A549 (cell line): ENCODE results near the gene TAOK3. TPM values are rescaled to one million over a fixed set of nuclear protein-coding genes. Genes with fewer than 3 reads are reported as not detected.

Experiments used
- ATAC-seq, 2 experiments: fragments of 200-7000 bp in 1 of 2; fragments of >200 bp in 1 of 2; cut with Nextera tagmentation in 1 of 2; cut with Tn5 transposase in 1 of 2; 3 replicates each; pipeline versions ENCODE4 v1.8.0 to v1.9.1; 2018 to 2020; ENCODE audit warnings: mild to moderate bottlenecking in 1 of 2, moderate library complexity in 1 of 2
- CTCF ChIA-PET: fragments of 300-600 bp; sonication (Branson Sonifier 250); formaldehyde crosslinking; extraction: SDS; loops from one replicate; lab custom pipeline; 2021; ENCODE audit warnings: antibody characterized with exemption, inconsistent platforms; lab: Yijun Ruan, JAX
- POLR2A ChIA-PET: fragments of 350-600 bp; formaldehyde crosslinking; extraction: SDS; loops from one replicate; lab custom pipeline; 2021; ENCODE audit warnings: antibody characterized with exemption, inconsistent platforms; lab: Yijun Ruan, JAX
- DNase-seq, 2 experiments: peaks; one replicate each; pipeline versions ENCODE4 v3.0.0 to v3.0.0-alpha.2; 2011 to 2016; ENCODE audit warnings: low read depth in 1 of 2, low spot score in 1 of 2
- FAIRE-seq: peaks from 2 replicates; lab custom pipeline; 2011; peaks lifted over from hg19 to GRCh38; lab: Jason Lieb, UNC
- H3K27ac ChIP-seq, 2 experiments: fragments of >200 bp; sonication (Bioruptor Twin); formaldehyde crosslinking; 3 replicates each; pipeline ENCODE4 v1.5.1; 2016 to 2017
- H3K4me1 ChIP-seq: fragments of >200 bp; sonication (Bioruptor Twin); formaldehyde crosslinking; 3 replicates; pipeline ENCODE4 v1.6.1; 2016
- H3K4me2 ChIP-seq: fragments of >200 bp; sonication (Bioruptor Twin); formaldehyde crosslinking; 3 replicates; pipeline ENCODE4 v1.6.1; 2016
- H3K4me3 ChIP-seq: fragments of >200 bp; sonication (Bioruptor Twin); formaldehyde crosslinking; 3 replicates; pipeline ENCODE4 v1.5.1; 2016
- H3K9me3 ChIP-seq: fragments of >200 bp; sonication (Bioruptor Twin); formaldehyde crosslinking; 3 replicates; pipeline ENCODE4 v1.6.1; 2016
- BHLHE40 ChIP-seq: IDR thresholded peaks from 2 replicates; pipeline ENCODE4 v1.6.1; 2012; ENCODE audit warnings: low read depth, low read length, inconsistent platforms
- CEBPB ChIP-seq, 2 experiments: fragments of >200 bp in 1 of 2; sonication (Bioruptor Twin) in 1 of 2; formaldehyde crosslinking in 1 of 2; IDR thresholded peaks; 2 replicates each; pipeline ENCODE4 v1.6.1; 2012 to 2016
- ESRRA ChIP-seq: fragments of 150-350 bp; IDR thresholded peaks from 2 replicates; pipeline ENCODE4 v1.6.1; 2014; ENCODE audit warnings: mild to moderate bottlenecking, low read length, borderline replicate concordance
- FOSL2 ChIP-seq, 2 experiments: fragments of 450-650 bp in 1 of 2; fragments of >200 bp in 1 of 2; sonication (Bioruptor Twin) in 1 of 2; formaldehyde crosslinking; IDR thresholded peaks; 2 replicates each; pipeline versions ENCODE4 v1.5.0 to v1.6.1; 2016 to 2020; ENCODE audit warnings: mild to moderate bottlenecking in 1 of 2, moderate library complexity in 1 of 2
- HDAC2 ChIP-seq: fragments of 200-600 bp; sonication (generic); IDR thresholded peaks from 2 replicates; pipeline ENCODE4 v1.6.1; 2016
- HOXA7 ChIP-seq: fragments of 250-450 bp; sonication (Bioruptor Pico); IDR thresholded peaks from 2 replicates; pipeline ENCODE4 v1.5.0; 2020; ENCODE audit warnings: mild to moderate bottlenecking, moderate library complexity
- HOXB13 ChIP-seq: fragments of 250-450 bp; sonication (Bioruptor Pico); IDR thresholded peaks from 2 replicates; pipeline ENCODE4 v1.5.0; 2020; ENCODE audit warnings: low read depth, mild to moderate bottlenecking, moderate library complexity
- KDM5A ChIP-seq: fragments of 200-600 bp; sonication (generic); IDR thresholded peaks from 2 replicates; pipeline ENCODE4 v1.6.1; 2016; ENCODE audit warnings: antibody characterized with exemption, mild to moderate bottlenecking
- MAFK ChIP-seq: fragments of 450-650 bp; IDR thresholded peaks from 2 replicates; pipeline ENCODE4 v1.6.1; 2014; ENCODE audit not compliant: partially characterized antibody
- MYC ChIP-seq: IDR thresholded peaks from 2 replicates; pipeline ENCODE4 v1.6.1; 2012; ENCODE audit warnings: mild to moderate bottlenecking, inconsistent platforms, low read length, improper control_type of control experiment, borderline replicate concordance
- NFE2L2 ChIP-seq: fragments of 150-350 bp; conservative IDR thresholded peaks from 2 replicates; pipeline ENCODE4 v1.6.1; 2014; ENCODE audit warnings: low read length
- NR3C1 ChIP-seq: fragments of >200 bp; sonication (Bioruptor Twin); formaldehyde crosslinking; IDR thresholded peaks from 3 replicates; pipeline ENCODE4 v1.6.1; 2017
- PHF8 ChIP-seq: fragments of 200-600 bp; sonication (generic); IDR thresholded peaks from 2 replicates; pipeline ENCODE4 v1.6.1; 2016; ENCODE audit warnings: low read depth, mild to moderate bottlenecking, antibody characterized with exemption, moderate library complexity, borderline replicate concordance
- POLR2A ChIP-seq: IDR thresholded peaks from 2 replicates; pipeline ENCODE4 v1.6.1; 2012; ENCODE audit warnings: mild to moderate bottlenecking, low read length
- RARB ChIP-seq: fragments of 250-450 bp; sonication (Bioruptor Pico); IDR thresholded peaks from 2 replicates; pipeline ENCODE4 v1.8.0; 2021; ENCODE audit warnings: mild to moderate bottlenecking, moderate library complexity
- RCOR1 ChIP-seq: fragments of 150-350 bp; IDR thresholded peaks from 2 replicates; pipeline ENCODE4 v1.6.1; 2014; ENCODE audit warnings: antibody characterized with exemption, low read length, low read depth
- RNF2 ChIP-seq: fragments of 200-600 bp; sonication (generic); IDR thresholded peaks from 2 replicates; pipeline ENCODE4 v1.6.1; 2016; ENCODE audit warnings: low read depth, mild to moderate bottlenecking, antibody characterized with exemption, moderate library complexity, borderline replicate concordance
- SMC3 ChIP-seq: fragments of >200 bp; sonication (Bioruptor Twin); formaldehyde crosslinking; IDR thresholded peaks from 3 replicates; pipeline ENCODE4 v1.6.1; 2018; ENCODE audit warnings: inconsistent platforms
- TFCP2L1 ChIP-seq: fragments of 250-450 bp; sonication (Bioruptor Pico); IDR thresholded peaks from 2 replicates; pipeline ENCODE4 v1.5.0; 2021; ENCODE audit warnings: mild to moderate bottlenecking
- ZNF302 ChIP-seq: fragments of 250-450 bp; sonication (Bioruptor Pico); IDR thresholded peaks from 2 replicates; pipeline ENCODE4 v1.9.0; 2021; ENCODE audit warnings: inconsistent platforms, mild to moderate bottlenecking, moderate library complexity
- ZSCAN20 ChIP-seq: fragments of 250-450 bp; sonication (Bioruptor Pico); IDR thresholded peaks from 2 replicates; pipeline ENCODE4 v1.8.0; 2022; ENCODE audit warnings: mild to moderate bottlenecking, moderate library complexity
- WGBS: methylation state at CpG from one replicate; pipeline ENCODE4 v1.1.6; 2017; ENCODE audit errors: missing lambda C conversion rate; 5-methylcytosine and 5-hydroxymethylcytosine counted together
- polyA plus RNA-seq, 4 experiments: library from polyadenylated mRNA; depleted of rRNA in 3 of 4; stranded (reverse); fragments of >200 nt; fragmentation: RNase III in 1 of 4; extraction: RNeasy Plus Mini Kit Qiagen cat#74134 plus additional on column Dnase treatment in 1 of 4; gene quantifications; 2 replicates in 3 of 4; 3 replicates in 1 of 4; pipeline ENCODE4 v1.2.3, GENCODE V29; 2011 to 2017
- TF ChIP-seq, protein P1 (sequence below): fragments of >200 bp; sonication (Bioruptor Twin); formaldehyde crosslinking; IDR thresholded peaks from 3 replicates; pipeline ENCODE4 v1.6.1; 2016
- TF ChIP-seq, protein P2 (sequence below): IDR thresholded peaks from 2 replicates; pipeline ENCODE4 v1.6.1; 2012; ENCODE audit warnings: low read depth, borderline replicate concordance
- TF ChIP-seq, protein P3 (sequence below): fragments of 250-450 bp; sonication (Bioruptor Pico); IDR thresholded peaks from 2 replicates; pipeline ENCODE4 v1.5.0; 2020; ENCODE audit warnings: low read depth, mild to moderate bottlenecking, moderate library complexity

TAOK3 gene
- polyA plus RNA-seq, 2 of the 4 experiments (the other 2 are of a cell fraction), result 13.1 to 27.6 TPM

DNA sequence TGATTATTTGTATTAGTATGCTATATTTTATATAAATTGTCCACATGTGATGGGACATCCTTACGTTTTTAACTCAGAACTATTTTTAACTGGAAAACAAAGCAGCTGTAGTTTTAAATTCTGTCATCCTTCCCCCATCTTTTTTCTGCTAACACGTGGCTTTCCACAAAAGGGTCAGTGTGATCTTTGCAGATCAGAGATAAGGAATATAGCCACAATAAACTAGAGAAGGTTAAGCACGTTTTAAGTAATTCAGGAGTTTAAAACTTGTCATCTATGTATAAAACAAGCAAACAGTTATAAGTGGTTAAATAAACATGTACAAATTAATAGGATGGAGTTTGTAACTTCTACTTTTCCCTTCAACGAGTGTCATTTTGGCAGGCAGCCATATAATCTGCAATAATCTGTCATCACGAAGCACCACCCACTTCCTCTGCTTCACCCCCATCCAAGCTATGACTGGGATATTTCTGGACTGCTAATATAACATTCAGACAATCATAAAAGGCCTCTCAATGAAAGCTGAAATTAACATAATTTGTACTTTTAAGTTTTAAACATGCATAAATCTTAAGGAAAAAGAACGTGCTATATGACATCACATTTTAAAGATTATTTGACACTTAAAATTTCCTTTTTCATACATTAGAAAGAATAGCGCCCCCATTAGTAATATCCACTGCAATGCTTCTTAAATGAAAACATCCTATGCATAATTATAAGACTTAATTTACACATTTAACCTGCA, 15.3 kb downstream of the TAOK3 start (continued):
- TF ChIP-seq ZSCAN20 (CRISPR knock-in tag), result 0 out of 2 replicates have a peak, but pooled peaks have one; percentile 38
- TF ChIP-seq RARB, result no peak
- TF ChIP-seq NFE2L2, result no peak
- no peak for TF ChIP-seq RNF2
- TF ChIP-seq MYC, result peak; percentile 88
- TF ChIP-seq TFCP2L1 (CRISPR knock-in tag), result no peak
- TF ChIP-seq PHF8, result no peak

DNA sequence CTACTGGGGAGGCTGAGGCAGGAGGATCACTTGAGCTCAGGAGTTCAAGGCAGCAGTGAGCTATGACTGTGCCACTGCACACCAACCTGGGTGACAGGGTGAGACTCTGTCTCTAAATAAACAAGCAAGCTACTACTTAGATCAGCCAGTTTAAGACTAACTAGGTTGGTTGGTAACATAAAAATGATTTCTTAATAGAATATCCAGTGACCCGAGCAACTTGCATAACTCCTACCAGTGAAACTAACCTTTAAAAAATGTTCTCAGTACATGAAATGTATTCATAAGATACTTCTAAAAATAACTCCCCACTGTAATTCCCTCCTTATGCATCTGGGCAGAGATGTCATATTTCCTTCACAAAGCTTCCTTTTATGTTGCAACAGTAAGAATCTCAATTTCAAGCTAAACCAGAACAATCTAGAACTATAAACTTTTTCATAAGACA, 15.9 kb downstream of the TAOK3 start:
- H3K9me3 ChIP-seq, result no peaks in the 10 kb centered on the region
- 19% methylated on average over 1 of the region's 1 CpG for WGBS
- CTCF ChIA-PET, result interaction anchor here (0.5 to 5.8 kb wide), 3 partner anchors 13 to 176 kb away, joined by 3 to 38 read pairs (median 4); partner anchors contain the start of gene SUDS3
- POLR2A ChIA-PET, result interaction anchor here (0.6 to 2.6 kb wide), 2 partner anchors 16 to 175 kb away, joined by 5 to 13 read pairs; partner anchors contain the start of gene TAOK3
- H3K4me2 ChIP-seq, result peak overlapping the region; percentile 81
- no peak overlapping the region for H3K4me3 ChIP-seq
- H3K4me1 ChIP-seq, result peaks cover 48% of the 10 kb centered on the region
- ATAC-seq, result peak; percentile 76 to 88
- H3K27ac ChIP-seq, result peak overlapping the region; percentile 51 to 68
- DNase-seq, result peak; percentile 23 to 58
- TF ChIP-seq RCOR1 (no peak), CEBPB (IDR thresholded peaks at IDR 0.05) (peak; percentile 47 to 75; a peak in 3 of 4 replicates), NR3C1 (no peak), FOSL2 (IDR thresholded peaks at IDR 0.05) (no peak), FOSL2 (CRISPR knock-in tag; IDR thresholded peaks at IDR 0.05) (peak; percentile 48), MAFK (no peak), SMC3 (no peak)
- TF ChIP-seq, protein P1, sequence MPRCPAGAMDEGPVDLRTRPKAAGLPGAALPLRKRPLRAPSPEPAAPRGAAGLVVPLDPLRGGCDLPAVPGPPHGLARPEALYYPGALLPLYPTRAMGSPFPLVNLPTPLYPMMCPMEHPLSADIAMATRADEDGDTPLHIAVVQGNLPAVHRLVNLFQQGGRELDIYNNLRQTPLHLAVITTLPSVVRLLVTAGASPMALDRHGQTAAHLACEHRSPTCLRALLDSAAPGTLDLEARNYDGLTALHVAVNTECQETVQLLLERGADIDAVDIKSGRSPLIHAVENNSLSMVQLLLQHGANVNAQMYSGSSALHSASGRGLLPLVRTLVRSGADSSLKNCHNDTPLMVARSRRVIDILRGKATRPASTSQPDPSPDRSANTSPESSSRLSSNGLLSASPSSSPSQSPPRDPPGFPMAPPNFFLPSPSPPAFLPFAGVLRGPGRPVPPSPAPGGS, result no peak
- no peak for FAIRE-seq

GRCh38 chr12:118355843-118356242, 16.9 kb downstream of the TAOK3 start:
- DNase-seq, result no peak
- ChIA-PET CTCF (interaction anchor here (1.1 to 5.8 kb wide), 3 partner anchors 20 to 56 kb away, joined by 3 to 38 read pairs (median 6); partner anchors contain the start of gene SUDS3), POLR2A (interaction anchor here (0.6 to 2.6 kb wide), 3 partner anchors 17 to 90 kb away, joined by 3 to 13 read pairs (median 4); partner anchors contain the start of gene TAOK3)
- TF ChIP-seq KDM5A (no peak), BHLHE40 (no peak), SMC3 (no peak), HDAC2 (no peak), RNF2 (no peak), ZNF302 (CRISPR knock-in tag) (no peak), POLR2A (no peak), RCOR1 (no peak), ESRRA (no peak), HOXA7 (CRISPR knock-in tag) (no peak), HOXB13 (CRISPR knock-in tag) (no peak)
- TF ChIP-seq, protein P2, sequence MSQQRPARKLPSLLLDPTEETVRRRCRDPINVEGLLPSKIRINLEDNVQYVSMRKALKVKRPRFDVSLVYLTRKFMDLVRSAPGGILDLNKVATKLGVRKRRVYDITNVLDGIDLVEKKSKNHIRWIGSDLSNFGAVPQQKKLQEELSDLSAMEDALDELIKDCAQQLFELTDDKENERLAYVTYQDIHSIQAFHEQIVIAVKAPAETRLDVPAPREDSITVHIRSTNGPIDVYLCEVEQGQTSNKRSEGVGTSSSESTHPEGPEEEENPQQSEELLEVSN, result no peak
- TF ChIP-seq, protein P3, sequence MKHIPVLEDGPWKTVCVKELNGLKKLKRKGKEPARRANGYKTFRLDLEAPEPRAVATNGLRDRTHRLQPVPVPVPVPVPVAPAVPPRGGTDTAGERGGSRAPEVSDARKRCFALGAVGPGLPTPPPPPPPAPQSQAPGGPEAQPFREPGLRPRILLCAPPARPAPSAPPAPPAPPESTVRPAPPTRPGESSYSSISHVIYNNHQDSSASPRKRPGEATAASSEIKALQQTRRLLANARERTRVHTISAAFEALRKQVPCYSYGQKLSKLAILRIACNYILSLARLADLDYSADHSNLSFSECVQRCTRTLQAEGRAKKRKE, result no peak
- Histone ChIP-seq H3K4me3 (no peak overlapping the region), H3K4me1 (peaks cover 45% of the 10 kb centered on the region), H3K4me2 (peak overlapping the region; percentile 81), H3K27ac (peak overlapping the region; percentile 51 to 68; a peak in 3 of 6 replicates), H3K9me3 (no peaks in the 10 kb centered on the region)
- FAIRE-seq, result no peak
- ATAC-seq, result no peak; a peak in 2 of 6 replicates
- 93% methylated on average over 1 of the region's 1 CpG for WGBS
